Right lung (tissue), 5 donors: Measurements from ENCODE around the gene PPP2R3B. TPM values are rescaled to one million over a fixed set of nuclear protein-coding genes. Genes with fewer than 3 reads are reported as not detected.

Experiments
- DNase-seq, 2 donors: peaks; one replicate each; pipeline ENCODE4 v3.0.0-alpha.2; 2013
- polyA plus RNA-seq, 5 donors: library from polyadenylated mRNA; unstranded; fragments of 120-200 nt; gene quantifications; one replicate each; pipeline versions ENCODE4 v1.2.1 to v1.2.3, GENCODE V29; 2013; ENCODE audit warnings: inconsistent platforms in 1 of 5, low replicate concordance in 1 of 5; ENCODE audit not compliant: insufficient read length in 5 of 5, insufficient read depth in 1 of 5

The PPP2R3B gene
- polyA plus RNA-seq, 5 donors = 13.9 to 36.2 (median 23.5) TPM

GRCh38 chrX:372856-373640 is 13.7 kb downstream of the PPP2R3B start:
- DNase-seq = no peak

GRCh38 chrX:371907-372306 is 14.8 kb downstream of the PPP2R3B start:
- DNase-seq = no peak

GRCh38 chrX:370963-371745 is 15.6 kb downstream of the PPP2R3B start:
- DNase-seq = no peak

- DNase-seq = no peak
These were observed 16.3 kb downstream of the PPP2R3B start for GRCh38 chrX:370244-370962.

- DNase-seq = no peak
These were observed 17.1 kb downstream of the PPP2R3B start for GRCh38 chrX:369563-370101.

- DNase-seq = no peak
These were observed 17.7 kb downstream of the PPP2R3B start for GRCh38 chrX:368811-369562.

GRCh38 chrX:367866-368265 is 18.8 kb downstream of the PPP2R3B start:
- DNase-seq = no peak

GRCh38 chrX:367349-367748 is 19.4 kb downstream of the PPP2R3B start:
- no peak for DNase-seq

GRCh38 chrX:363621-364375 is 22.9 kb downstream of the PPP2R3B start:
- DNase-seq = no peak

GRCh38 chrX:362937-363620 is 23.6 kb downstream of the PPP2R3B start:
- no peak for DNase-seq

GRCh38 chrX:362351-362750 is 24.4 kb downstream of the PPP2R3B start:
- DNase-seq = no peak

- DNase-seq = no peak
These were observed 25.2 kb downstream of the PPP2R3B start for GRCh38 chrX:361231-362145.

- DNase-seq = no peak
These were observed 26.1 kb downstream of the PPP2R3B start for GRCh38 chrX:360496-361150.

- no peak for DNase-seq
These were observed 28.0 kb downstream of the PPP2R3B start for GRCh38 chrX:358651-359143.

GRCh38 chrX:357693-358471 is 28.8 kb downstream of the PPP2R3B start:
- no peak for DNase-seq

GRCh38 chrX:357035-357692 is 29.5 kb downstream of the PPP2R3B start:
- DNase-seq = no peak
